Endometrial microvascular endothelial cells (primary cell): ENCODE measurements around the gene ILF2. TPM values are rescaled to one million over a fixed set of nuclear protein-coding genes. Genes with fewer than 3 reads are reported as not detected.
"Not testable (repeated sequence)": the region's sequence is repeated elsewhere in the genome, so short reads cannot be mapped to it uniquely, and the experiment has no call there.

Source experiments
- in situ Hi-C: cut with HindIII; loops from 2 replicates; pipeline ENCODE4 v1.10.0; 2017; ENCODE audit warnings: low sequenced_read_pairs, low pct_unique_long_range_greater_than_20kb; ENCODE audit errors: inconsistent ontology term
- total RNA-seq: library from RNA; depleted of rRNA; stranded (reverse); fragments of >200 nt; gene quantifications from one replicate; pipeline ENCODE4 v1.2.3, GENCODE V29; 2015; ENCODE audit errors: inconsistent ontology term

The ILF2 gene
- total RNA-seq, 1 donor from 2014 or later: 320 TPM

DNA sequence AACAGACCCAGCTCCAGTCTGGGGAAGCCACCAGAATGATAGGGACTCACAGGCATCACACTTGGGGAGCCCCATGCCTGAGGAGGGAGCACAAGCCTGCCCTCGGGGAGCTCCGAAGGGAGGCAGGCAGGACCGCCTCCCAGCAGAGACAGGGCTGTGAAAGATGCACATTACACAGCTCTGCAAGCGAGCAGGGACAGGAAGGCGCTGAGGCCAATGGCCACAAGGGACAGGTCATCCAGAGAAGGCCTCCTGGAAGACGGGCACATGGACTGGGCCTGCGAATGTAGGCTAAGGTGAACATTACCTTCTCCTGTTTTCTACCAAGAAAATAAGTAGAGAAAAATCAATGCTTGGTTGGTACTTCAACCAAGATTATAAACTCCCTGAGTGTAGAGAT is 11.9 kb upstream of the ILF2 start:
- in situ Hi-C loops: no loop called here

DNA sequence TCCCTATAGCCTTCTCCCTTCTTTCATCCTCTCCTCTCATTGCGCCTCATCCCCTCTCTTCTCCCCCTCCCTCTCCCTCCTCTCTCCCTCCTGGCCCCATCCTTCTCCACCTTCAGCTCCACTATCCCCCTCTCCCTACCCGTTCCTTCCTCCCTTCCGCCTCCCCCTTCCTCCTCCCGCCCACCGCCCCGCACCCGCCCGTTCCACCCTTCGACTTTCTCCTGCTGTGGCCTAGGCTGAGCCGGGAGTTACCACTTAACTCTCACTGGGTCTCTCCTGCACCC is 9.3 kb upstream of the ILF2 start:
- in situ Hi-C loops: no loop called here

DNA sequence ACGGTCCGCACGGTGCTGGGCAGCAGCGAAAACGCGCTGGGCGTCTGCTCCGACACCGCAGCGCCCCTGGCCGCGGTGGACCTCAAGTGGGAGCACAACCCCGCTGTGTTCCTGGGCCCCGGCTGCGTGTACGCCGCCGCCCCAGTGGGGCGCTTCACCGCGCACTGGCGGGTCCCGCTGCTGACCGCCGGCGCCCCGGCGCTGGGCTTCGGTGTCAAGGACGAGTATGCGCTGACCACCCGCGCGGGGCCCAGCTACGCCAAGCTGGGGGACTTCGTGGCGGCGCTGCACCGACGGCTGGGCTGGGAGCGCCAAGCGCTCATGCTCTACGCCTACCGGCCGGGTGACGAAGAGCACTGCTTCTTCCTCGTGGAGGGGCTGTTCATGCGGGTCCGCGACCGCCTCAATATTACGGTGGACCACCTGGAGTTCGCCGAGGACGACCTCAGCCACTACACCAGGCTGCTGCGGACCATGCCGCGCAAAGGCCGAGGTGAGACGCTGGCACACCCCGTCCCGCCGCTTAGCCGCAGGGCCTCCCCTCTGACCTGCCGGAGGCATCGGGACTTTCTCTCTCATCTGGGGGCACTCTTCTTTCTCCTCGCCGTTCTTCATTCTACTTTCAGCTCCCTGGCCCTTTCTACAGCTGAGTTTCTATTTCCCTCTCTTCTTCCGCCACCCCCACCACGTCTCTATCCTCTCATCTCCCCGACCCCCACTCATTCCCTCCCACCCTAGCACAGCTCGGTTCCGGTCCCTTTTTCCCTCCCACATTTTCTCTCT is 8.7 kb upstream of the ILF2 start:
- in situ Hi-C loops: no loop called here

DNA sequence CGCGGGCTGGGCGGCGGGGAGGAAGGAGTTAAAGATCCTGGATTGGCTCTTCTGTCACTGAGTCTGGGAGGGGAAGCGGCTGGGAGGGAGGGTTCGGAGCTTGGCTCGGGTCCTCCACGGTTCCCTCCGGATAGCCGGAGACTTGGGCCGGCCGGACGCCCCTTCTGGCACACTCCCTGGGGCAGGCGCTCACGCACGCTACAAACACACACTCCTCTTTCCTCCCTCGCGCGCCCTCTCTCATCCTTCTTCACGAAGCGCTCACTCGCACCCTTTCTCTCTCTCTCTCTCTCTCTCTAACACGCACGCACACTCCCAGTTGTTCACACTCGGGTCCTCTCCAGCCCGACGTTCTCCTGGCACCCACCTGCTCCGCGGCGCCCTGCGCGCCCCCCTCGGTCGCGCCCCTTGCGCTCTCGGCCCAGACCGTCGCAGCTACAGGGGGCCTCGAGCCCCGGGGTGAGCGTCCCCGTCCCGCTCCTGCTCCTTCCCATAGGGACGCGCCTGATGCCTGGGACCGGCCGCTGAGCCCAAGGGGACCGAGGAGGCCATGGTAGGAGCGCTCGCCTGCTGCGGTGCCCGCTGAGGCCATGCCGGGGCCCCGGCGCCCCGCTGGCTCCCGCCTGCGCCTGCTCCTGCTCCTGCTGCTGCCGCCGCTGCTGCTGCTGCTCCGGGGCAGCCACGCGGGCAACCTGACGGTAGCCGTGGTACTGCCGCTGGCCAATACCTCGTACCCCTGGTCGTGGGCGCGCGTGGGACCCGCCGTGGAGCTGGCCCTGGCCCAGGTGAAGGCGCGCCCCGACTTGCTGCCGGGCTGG is 7.9 kb upstream of the ILF2 start, which contains the start of gene NPR1:
TSS of gene NPR1 (plus strand) at position 170 of the 818 bp plus-strand sequence. CDS start at position 591, 421 bp downstream.
- in situ Hi-C loops: no loop called here

DNA sequence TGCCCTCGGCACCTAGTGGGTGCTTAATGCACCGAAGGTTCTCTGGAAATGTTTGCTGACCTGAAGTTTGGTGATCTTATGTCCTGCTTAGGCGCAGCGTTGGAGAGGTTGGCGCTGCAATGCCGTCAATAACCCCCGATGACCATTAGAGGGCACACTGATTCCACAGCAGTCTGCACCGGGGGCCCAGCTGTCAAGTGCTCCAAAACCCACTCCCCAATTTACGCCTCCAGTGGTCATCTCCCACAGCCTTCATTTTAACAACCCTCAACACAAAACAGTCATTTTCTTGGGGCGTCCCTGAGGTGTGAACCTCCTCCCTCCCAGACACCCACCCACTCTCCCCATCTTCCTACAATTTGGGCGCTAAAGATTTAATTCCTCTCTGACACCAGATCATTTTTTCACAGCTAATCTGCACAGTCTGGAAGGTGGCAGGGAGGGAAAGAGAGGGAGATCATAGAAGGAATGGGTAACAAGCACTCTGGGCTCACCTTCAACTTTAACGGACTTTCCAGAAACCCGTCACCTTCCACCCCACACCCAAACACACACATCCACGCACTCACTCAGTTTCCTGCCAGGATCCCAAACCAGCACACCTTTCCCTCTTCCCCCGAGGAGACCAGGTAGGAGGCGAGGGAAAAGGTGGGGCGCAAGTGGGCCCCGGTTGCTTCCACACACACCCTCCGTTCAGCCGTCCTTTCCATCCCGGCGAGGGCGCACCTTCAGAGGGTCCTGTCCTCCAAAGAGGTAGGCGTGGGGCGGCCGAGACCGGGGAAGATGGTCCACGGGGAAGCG is 7.1 kb upstream of the ILF2 start:
- in situ Hi-C loops: no loop called here

DNA sequence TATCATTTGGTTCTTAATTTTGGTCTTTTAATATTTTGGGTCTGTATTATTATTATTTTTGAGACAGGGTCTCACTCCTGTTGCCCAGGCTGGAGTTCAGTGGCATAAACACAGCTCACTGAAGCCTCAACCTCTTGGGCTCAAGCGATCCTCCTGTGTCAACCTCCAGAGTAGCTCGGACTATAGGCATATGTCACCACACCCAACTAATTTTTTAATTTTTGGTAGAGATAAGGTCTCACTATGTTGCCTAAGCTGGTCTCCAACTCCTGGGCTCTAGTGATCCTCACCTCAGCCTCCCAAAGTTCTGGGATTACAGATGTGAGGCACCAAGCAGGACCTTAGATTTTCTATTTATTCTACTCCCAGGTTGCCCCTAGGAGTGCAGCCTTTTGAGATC is 2.7 kb upstream of the ILF2 start:
- in situ Hi-C loops: no loop called here

DNA sequence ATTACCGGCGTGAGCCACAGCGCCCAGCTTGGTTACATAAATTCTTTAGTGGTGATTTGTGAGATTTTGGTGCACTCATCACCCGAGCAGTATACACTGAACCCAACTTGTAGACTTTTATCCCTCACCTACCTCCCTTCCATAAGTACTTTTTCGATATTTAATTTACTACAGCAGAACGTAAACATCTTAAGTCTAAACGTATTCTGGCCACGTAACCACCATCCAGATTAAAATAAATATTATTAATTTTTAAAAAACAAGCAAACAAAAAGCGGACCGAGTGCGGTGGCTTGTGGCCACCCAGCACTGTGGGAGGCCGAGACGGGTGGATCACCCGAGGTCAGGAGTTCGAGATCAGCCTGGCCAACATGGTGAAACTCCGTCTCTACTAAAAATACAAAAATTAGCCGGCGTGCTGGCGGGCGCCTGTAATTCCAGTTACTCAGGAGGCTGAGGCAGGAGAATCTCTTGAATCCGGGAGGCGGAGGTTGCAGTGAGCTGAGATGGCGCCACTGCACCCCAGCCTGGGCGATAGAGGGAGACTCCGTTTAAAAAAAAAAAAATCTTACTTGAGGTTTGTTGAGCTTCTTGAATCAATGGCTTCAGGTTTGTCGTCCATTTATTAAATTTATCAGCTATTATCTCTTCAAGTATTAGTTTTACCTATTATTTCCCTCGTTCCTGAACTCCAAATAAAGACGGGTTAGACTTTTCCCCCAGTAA is 998 bp upstream of the ILF2 start:
- in situ Hi-C loops: not testable (repeated sequence)

DNA sequence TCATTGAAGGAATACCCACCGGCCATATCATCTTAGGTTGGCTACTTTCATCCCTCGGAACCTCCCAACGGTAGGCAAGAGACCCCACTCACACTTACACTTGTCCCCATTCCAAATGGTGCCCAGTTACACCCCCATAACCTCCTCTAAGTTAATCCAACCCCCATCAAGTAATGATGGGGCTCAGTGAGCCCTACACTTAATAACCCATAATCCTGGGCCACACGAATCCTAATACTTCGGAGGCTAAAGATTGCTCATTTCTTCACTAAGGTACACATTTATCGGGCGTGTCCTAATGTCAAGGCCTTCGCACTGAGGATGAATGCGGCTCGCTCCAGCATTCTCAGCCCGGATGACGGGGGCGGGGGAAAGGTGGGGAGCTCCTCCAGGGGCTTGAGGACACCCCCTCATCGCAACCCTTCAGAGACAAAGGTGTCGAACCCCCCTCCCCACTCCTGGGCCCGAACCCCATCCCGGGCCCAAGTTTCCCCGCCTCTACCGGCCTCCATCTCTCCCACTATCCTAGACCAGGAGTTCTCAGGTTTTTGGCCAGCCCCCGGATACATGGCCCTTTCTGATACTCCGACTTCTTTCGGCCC is 435 bp downstream of the ILF2 start:
- in situ Hi-C loops: no loop called here

DNA sequence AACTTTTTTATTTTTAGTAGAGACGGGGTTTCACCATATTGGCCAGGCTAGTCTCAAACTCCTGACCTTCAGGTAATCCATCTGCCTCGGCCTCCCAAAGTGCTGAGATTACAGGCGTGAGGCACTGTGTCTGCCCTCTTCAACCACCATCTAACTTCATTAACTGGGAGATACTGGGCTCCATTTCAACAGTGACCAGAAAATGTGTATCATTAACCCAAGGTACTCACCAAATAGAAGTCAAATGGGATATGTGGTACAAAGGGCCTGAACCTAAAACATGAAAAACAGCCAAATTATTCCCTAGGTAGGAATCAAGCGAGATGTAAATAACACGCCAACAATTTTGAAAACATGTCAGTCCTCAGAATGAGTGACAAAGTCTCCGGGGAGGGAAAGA is 1.2 kb downstream of the ILF2 start:
- in situ Hi-C loops: no loop called here

DNA sequence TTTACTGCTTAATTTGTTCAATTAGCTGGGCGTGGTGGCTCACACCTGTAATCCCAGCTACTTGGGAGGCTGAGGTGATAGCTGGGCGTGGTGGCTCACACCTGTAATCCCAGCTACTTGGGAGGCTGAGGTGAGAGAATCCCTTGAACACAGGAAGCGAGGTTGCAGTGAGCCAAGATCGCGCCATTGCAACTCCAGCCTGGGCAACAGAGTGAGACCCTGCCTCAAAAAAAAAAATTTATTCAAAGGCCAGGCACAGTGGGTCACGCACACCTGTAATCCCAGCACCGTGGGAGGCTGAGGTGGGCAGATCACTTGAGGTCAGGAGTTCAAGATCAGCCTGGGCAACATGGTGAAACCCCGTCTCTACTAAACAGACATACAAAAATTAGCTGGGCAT is 2.1 kb downstream of the ILF2 start:
- in situ Hi-C loops: not testable (repeated sequence)

DNA sequence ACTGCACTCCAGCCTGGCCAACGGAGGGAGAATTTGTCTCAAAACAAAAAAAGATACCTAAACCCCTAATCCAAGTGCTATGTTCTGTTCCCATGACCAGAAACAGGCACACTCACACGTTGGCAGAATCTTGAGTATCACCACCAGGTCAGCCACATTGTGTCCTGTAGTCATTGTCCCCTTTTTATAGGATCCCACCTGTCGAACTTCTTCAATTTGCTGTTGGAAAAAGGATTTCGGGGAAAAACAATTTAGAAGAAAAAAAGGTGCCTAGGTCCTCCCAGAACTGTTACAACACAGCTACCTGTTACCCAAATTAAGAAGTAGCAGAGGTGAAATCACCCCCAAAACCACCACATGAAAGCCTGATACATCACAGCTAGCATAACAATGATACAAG is 3.4 kb downstream of the ILF2 start:
- in situ Hi-C loops: no loop called here

DNA sequence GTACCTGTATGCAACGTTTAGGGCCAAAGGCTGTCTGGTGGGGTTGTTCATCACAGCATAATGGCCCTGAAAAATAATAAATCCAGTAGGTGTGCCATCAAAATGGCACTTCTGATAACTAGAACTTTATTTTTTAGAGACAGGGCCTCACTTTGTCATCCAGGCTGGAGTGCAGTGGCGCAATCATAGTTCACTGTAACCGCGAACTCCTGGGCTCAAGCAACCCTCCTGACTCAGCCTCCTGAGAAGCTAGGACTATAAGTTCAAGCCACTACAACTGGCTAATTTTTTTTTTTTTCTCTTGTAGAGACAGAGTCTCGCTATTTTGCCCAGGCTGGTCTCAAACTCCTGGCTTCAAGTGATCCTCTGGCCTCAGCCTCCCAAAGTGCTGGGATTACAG is 7.6 kb downstream of the ILF2 start:
- in situ Hi-C loops: no loop called here

DNA sequence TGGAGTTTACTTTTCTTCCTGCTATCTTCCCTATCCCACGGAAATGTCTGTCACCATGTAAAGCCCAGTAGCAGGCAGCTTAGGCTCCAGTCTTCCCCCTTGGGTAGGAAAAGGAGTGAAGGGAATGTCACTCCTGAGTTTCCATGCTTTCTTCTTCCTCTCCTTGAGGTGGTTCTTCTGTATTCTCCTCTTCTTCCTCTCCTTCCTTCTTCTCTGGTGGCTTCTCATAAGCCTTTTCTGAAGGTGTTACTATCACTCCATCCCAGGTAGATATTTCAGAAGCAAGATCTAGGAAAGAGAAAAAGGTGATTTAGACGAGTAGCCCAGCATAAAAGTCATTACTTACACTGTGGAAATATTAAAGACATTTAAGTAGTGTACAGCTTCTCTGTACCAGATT is 8.5 kb downstream of the ILF2 start:
- in situ Hi-C loops: no loop called here

DNA sequence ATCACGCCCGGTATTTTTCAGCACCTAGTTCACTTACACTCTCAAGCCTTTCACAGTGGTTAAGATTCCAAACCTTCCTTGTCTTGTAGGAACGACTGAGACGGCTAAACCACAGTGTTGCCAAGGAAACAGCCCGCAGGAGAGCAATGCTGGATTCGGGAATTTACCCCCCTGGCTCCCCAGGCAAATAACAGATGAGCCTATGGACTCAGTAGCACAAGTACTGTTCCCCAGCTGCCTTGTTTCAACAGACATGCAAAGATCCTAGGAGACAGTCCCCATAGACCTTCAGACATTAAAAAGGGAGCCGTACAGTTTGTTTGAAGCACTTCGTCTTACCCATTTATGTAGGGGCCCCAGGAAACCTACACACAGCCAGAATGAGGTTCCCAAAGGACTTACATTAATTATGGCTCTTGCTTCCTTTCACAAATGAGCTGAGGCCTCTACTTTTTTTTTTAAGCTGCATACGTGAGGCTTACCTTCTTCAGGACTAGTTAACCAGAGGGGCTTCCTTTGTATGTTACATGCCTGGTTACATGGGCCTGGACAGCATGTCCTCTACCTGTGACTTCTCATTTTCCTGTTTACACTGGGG is 9.6 kb downstream of the ILF2 start:
- in situ Hi-C loops: no loop called here

DNA sequence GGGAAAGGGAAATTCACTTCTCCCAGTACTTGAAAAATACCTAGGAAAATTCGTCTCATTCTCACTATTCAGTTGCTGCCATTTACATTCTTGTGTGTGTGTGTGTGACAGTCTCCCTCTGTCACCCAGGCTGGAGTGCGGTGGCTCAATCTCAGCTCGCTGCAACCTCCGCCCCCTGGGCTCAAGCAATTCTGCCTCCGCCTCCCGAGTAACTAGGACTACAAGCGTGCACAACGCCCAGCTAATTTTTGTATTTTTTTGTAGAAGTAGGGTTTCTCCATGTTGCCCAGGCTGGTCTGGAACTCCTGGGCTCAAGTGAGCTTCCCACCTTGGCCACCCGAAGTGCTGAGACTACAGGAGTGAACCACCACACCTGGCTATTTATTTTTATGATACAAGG is 11.1 kb downstream of the ILF2 start:
- in situ Hi-C loops: no loop called here

DNA sequence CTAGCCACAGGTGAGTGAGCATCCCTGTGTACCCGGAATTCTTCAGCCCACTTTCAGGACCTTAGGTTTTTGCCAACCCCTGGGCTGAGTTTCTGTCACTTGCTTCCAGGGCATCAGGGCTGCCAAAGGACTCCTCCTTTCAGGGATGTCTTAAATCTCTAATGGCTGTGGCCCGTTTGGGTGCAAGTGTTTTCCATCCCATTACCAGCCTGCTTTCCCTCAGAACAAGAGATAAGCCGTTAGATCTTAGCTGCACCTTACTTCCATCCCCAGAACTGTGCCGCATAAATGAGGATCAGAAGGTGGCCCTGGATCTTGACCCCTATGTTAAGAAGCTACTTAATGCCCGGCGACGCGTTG is 11.6 kb downstream of the ILF2 start:
- in situ Hi-C loops: no loop called here

DNA sequence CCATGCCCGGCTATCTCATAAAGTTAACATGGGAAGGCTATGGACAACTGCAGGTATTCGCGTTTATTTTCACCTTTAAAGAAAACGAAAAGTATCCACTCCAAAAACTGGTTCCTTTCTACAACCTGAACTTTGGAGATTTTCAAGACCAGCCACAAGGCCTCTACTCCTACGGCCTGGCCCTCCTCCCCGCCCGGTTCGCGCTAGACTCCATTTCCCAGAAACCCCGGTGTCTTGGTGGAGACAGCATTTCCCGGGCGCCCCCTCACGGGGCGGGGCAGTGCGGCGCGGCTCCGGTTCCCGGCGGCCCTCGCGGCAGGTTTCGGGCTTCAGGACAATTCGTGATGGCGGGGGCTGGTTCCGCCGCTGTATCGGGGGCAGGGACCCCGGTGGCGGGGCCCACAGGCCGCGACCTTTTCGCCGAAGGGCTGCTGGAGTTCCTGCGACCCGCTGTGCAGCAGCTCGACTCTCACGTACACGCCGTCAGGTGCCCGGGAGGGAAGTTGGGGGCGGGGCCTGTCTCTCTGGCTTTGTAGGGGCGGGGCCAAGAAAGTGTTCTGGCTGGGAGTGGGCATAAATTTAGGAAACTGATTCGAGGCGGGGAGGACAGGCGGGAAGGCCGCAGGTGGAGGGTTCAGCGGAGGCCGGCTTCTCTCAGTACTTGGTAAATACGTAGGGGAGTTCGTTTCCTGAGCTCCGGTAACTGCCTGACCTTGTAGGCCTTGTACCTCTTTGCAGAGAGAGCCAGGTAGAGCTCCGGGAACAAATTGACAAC is 12.2 kb downstream of the ILF2 start, which contains the start of gene SNAPIN:
TSS of gene SNAPIN (plus strand) at position 304 of the 775 bp plus-strand sequence. CDS start at position 345, 41 bp downstream.
- in situ Hi-C loops: no loop called here

DNA sequence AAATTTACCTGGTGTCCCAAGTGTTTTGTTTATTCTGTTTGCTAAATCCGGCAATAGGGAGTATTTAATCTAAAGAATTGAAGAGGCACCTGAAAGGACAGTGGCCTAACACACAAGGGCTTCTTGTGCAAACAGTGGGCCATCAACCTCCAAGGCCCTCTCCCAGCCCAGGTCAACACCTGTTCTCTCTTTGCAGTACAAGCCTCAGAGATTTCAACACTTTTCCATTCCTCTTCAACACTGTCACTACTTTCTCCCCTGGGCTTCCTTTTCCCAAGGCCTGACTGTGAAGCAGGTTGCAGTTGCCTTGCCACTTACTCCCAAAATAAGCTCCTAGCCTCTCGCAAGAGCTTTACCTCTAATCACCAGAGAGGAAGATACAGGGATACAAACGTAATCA is 15.5 kb downstream of the ILF2 start:
- in situ Hi-C loops: no loop called here
